Measurements from ENCODE around the gene GPRC5D. TPM values are rescaled to one million over a fixed set of nuclear protein-coding genes. Genes with fewer than 3 reads are reported as not detected.

Gene GPRC5D
- total RNA-seq, 2 experiments from 2014 or later: 0.46 TPM; not detected in 1

- no peak for DNase-seq
- Mint-ChIP-seq H3K27me3 (no peaks in the 10 kb centered on the region), H3K36me3 (peaks cover 29% of the 10 kb centered on the region), H3K9me3 (peaks cover 18% of the 10 kb centered on the region), H3K4me1 (ENCODE audit: low read depth) (no peaks in the 10 kb centered on the region), H3K4me3 (no peak overlapping the region), H3K27ac (no peak overlapping the region)
- intact Hi-C loops (cut with micrococcal nuclease): no loop called here
- POLR2A ChIA-PET: no interaction called here
- CTCF ChIA-PET: interaction anchor here (1.0 to 1.6 kb wide), 2 partner anchors 9 to 61 kb away, joined by 3 to 4 read pairs; no protein-coding TSS in a partner anchor
Measured at GRCh38 chr12:12977231-12977630, 25.3 kb upstream of the GPRC5D start.

GRCh38 chr12:12976366-12976765 lies 24.4 kb upstream of the GPRC5D start:
- POLR2A ChIA-PET: no interaction called here
- CTCF ChIA-PET: interaction anchor here (0.8 to 1.6 kb wide), 4 partner anchors 8 to 60 kb away, joined by 3 to 4 read pairs (median 3); no protein-coding TSS in a partner anchor

GRCh38 chr12:12975322-12976077 lies 23.5 kb upstream of the GPRC5D start:
- peak; percentile 24 for DNase-seq
- intact Hi-C loops (cut with micrococcal nuclease): no loop called here

More at GRCh38 chr12:12976366-12976765, 24.4 kb upstream of the GPRC5D start:
- Mint-ChIP-seq H3K4me1 (ENCODE audit: low read depth) (no peaks in the 10 kb centered on the region), H3K36me3 (peaks cover 33% of the 10 kb centered on the region), H3K4me3 (no peak overlapping the region), H3K27ac (no peak overlapping the region), H3K27me3 (no peaks in the 10 kb centered on the region), H3K9me3 (peaks cover 21% of the 10 kb centered on the region)
- intact Hi-C loops (cut with micrococcal nuclease): no loop called here
- DNase-seq: no peak

GRCh38 chr12:12974211-12974610 lies 22.2 kb upstream of the GPRC5D start:
- intact Hi-C loops (cut with micrococcal nuclease): no loop called here
- no peak overlapping the region for H3K4me3 Mint-ChIP-seq
- ChIA-PET CTCF (interaction anchor here (0.7 to 1.3 kb wide), 3 partner anchors 12 to 185 kb away, joined by 3 to 4 read pairs (median 3); no protein-coding TSS in a partner anchor), POLR2A (interaction anchor here (0.6 kb wide), 1 partner anchor 101 kb away, joined by 4 read pairs; no protein-coding TSS in a partner anchor)
- DNase-seq: no peak
- peaks cover 33% of the 10 kb centered on the region for H3K36me3 Mint-ChIP-seq
- H3K4me1 Mint-ChIP-seq (ENCODE audit: low read depth): no peaks in the 10 kb centered on the region
- H3K27ac Mint-ChIP-seq: no peak overlapping the region
- H3K27me3 Mint-ChIP-seq: no peaks in the 10 kb centered on the region
- peaks cover 21% of the 10 kb centered on the region for H3K9me3 Mint-ChIP-seq

More at GRCh38 chr12:12975322-12976077, 23.5 kb upstream of the GPRC5D start:
- Mint-ChIP-seq H3K27ac (no peak overlapping the region), H3K4me3 (no peak overlapping the region), H3K36me3 (peaks cover 33% of the 10 kb centered on the region), H3K9me3 (peaks cover 21% of the 10 kb centered on the region), H3K27me3 (no peaks in the 10 kb centered on the region), H3K4me1 (ENCODE audit: low read depth) (no peaks in the 10 kb centered on the region)
- POLR2A ChIA-PET: no interaction called here
- CTCF ChIA-PET: interaction anchor here (0.8 to 1.3 kb wide), 4 partner anchors 9 to 280 kb away, joined by 3 to 4 read pairs (median 3); no protein-coding TSS in a partner anchor

- H3K36me3 Mint-ChIP-seq: peaks cover 33% of the 10 kb centered on the region
- intact Hi-C loops (cut with micrococcal nuclease): no loop called here
- H3K9me3 Mint-ChIP-seq: peaks cover 21% of the 10 kb centered on the region
- DNase-seq: no peak
- H3K27ac Mint-ChIP-seq: no peak overlapping the region
- CTCF ChIA-PET: no interaction called here
- POLR2A ChIA-PET: no interaction called here
- no peaks in the 10 kb centered on the region for H3K27me3 Mint-ChIP-seq
- H3K4me3 Mint-ChIP-seq: no peak overlapping the region
- no peaks in the 10 kb centered on the region for H3K4me1 Mint-ChIP-seq (ENCODE audit: low read depth)
Measured at GRCh38 chr12:12973019-12973418, 21.0 kb upstream of the GPRC5D start.

- H3K4me3 Mint-ChIP-seq: no peak overlapping the region
- POLR2A ChIA-PET: no interaction called here
- no peaks in the 10 kb centered on the region for H3K9me3 Mint-ChIP-seq
- no peak for DNase-seq
- peaks cover 4% of the 10 kb centered on the region for H3K27me3 Mint-ChIP-seq
- no peaks in the 10 kb centered on the region for H3K4me1 Mint-ChIP-seq (ENCODE audit: low read depth)
- CTCF ChIA-PET: no interaction called here
- no peaks in the 10 kb centered on the region for H3K36me3 Mint-ChIP-seq
- intact Hi-C loops (cut with micrococcal nuclease): no loop called here
- H3K27ac Mint-ChIP-seq: no peak overlapping the region
Measured at GRCh38 chr12:12965836-12966235, 13.9 kb upstream of the GPRC5D start.

- Mint-ChIP-seq H3K9me3 (no peaks in the 10 kb centered on the region), H3K4me1 (ENCODE audit: low read depth) (no peaks in the 10 kb centered on the region), H3K4me3 (no peak overlapping the region), H3K27me3 (peaks cover 4% of the 10 kb centered on the region), H3K27ac (no peak overlapping the region), H3K36me3 (no peaks in the 10 kb centered on the region)
- no peak for DNase-seq
- CTCF ChIA-PET: interaction anchor here (1.1 kb wide), 1 partner anchor 80 kb away, joined by 3 read pairs; the partner anchor contains the start of gene FAM234B
- POLR2A ChIA-PET: no interaction called here
- intact Hi-C loops (cut with micrococcal nuclease): no loop called here
Measured at GRCh38 chr12:12964255-12964654, 12.3 kb upstream of the GPRC5D start.

GRCh38 chr12:12960639-12961209 lies 8.8 kb upstream of the GPRC5D start:
- H3K27ac Mint-ChIP-seq: no peak overlapping the region
- H3K4me1 Mint-ChIP-seq (ENCODE audit: low read depth): no peaks in the 10 kb centered on the region
- no peaks in the 10 kb centered on the region for H3K36me3 Mint-ChIP-seq
- POLR2A ChIA-PET: no interaction called here
- no peak overlapping the region for H3K4me3 Mint-ChIP-seq
- CTCF ChIA-PET: interaction anchor here (1.1 kb wide), 1 partner anchor 44 kb away, joined by 4 read pairs; no protein-coding TSS in a partner anchor
- no peaks in the 10 kb centered on the region for H3K9me3 Mint-ChIP-seq
- DNase-seq: no peak
- H3K27me3 Mint-ChIP-seq: peaks cover 7% of the 10 kb centered on the region
- intact Hi-C loops (cut with micrococcal nuclease): no loop called here

- ChIA-PET POLR2A (no interaction called here), CTCF (no interaction called here)
- no peaks in the 10 kb centered on the region for H3K9me3 Mint-ChIP-seq
- no peak overlapping the region for H3K4me3 Mint-ChIP-seq
- peaks cover 7% of the 10 kb centered on the region for H3K27me3 Mint-ChIP-seq
- no peak for DNase-seq
- no peaks in the 10 kb centered on the region for H3K36me3 Mint-ChIP-seq
- H3K27ac Mint-ChIP-seq: no peak overlapping the region
- H3K4me1 Mint-ChIP-seq (ENCODE audit: low read depth): no peaks in the 10 kb centered on the region
- intact Hi-C loops (cut with micrococcal nuclease): no loop called here
Measured at GRCh38 chr12:12958886-12959285, 6.9 kb upstream of the GPRC5D start.

- Mint-ChIP-seq H3K27me3 (peaks cover 3% of the 10 kb centered on the region), H3K4me1 (ENCODE audit: low read depth) (no peaks in the 10 kb centered on the region), H3K9me3 (no peaks in the 10 kb centered on the region), H3K36me3 (no peaks in the 10 kb centered on the region), H3K27ac (no peak overlapping the region), H3K4me3 (no peak overlapping the region)
- ChIA-PET POLR2A (no interaction called here), CTCF (interaction anchor here (0.8 kb wide), 1 partner anchor 300 kb away, joined by 3 read pairs; no protein-coding TSS in a partner anchor)
- no peak for DNase-seq
- intact Hi-C loops (cut with micrococcal nuclease): no loop called here
Measured at GRCh38 chr12:12954878-12955625, 3.1 kb upstream of the GPRC5D start.

- POLR2A ChIA-PET: no interaction called here
- peaks cover 3% of the 10 kb centered on the region for H3K27me3 Mint-ChIP-seq
- no peak overlapping the region for H3K4me3 Mint-ChIP-seq
- no peaks in the 10 kb centered on the region for H3K9me3 Mint-ChIP-seq
- CTCF ChIA-PET: interaction anchor here (0.7 to 0.8 kb wide), 2 partner anchors 301 to 627 kb away, joined by 3 read pairs; no protein-coding TSS in a partner anchor
- H3K4me1 Mint-ChIP-seq (ENCODE audit: low read depth): no peaks in the 10 kb centered on the region
- no peaks in the 10 kb centered on the region for H3K36me3 Mint-ChIP-seq
- intact Hi-C loops (cut with micrococcal nuclease): no loop called here
- no peak for DNase-seq
- no peak overlapping the region for H3K27ac Mint-ChIP-seq
Measured at GRCh38 chr12:12954356-12954755, 2.4 kb upstream of the GPRC5D start.

GRCh38 chr12:12951504-12951903 lies 466 bp downstream of the GPRC5D start:
- intact Hi-C loops (cut with micrococcal nuclease): no loop called here
- ChIA-PET POLR2A (interaction anchor here (0.7 kb wide), 1 partner anchor 129 kb away, joined by 4 read pairs; no protein-coding TSS in a partner anchor), CTCF (no interaction called here)
- H3K27me3 Mint-ChIP-seq: no peaks in the 10 kb centered on the region
- H3K27ac Mint-ChIP-seq: no peak overlapping the region
- H3K4me1 Mint-ChIP-seq (ENCODE audit: low read depth): peaks cover 3% of the 10 kb centered on the region
- no peaks in the 10 kb centered on the region for H3K9me3 Mint-ChIP-seq
- no peak for DNase-seq
- no peaks in the 10 kb centered on the region for H3K36me3 Mint-ChIP-seq
- no peak overlapping the region for H3K4me3 Mint-ChIP-seq

All from activated CD4-positive, alpha-beta memory T cell treated with anti-CD3 and anti-CD28 coated beads for 36 hours (primary cell).